Fibroblast of lung (primary cell): ENCODE data around the gene LTF. TPM values are rescaled to one million over a fixed set of nuclear protein-coding genes. Genes with fewer than 3 reads are reported as not detected.

ENCODE experiments used
- DNase-seq, 2 donors: peaks; one replicate each; pipeline versions ENCODE4 v3.0.0 to v3.0.0-alpha.2; 2010; ENCODE audit warnings: low read depth in 2 of 2
- H2AFZ ChIP-seq: 2 replicates; pipeline ENCODE4 v1.5.1; 2012; ENCODE audit warnings: low read length, control low read depth, inconsistent platforms
- H3K27ac ChIP-seq: 2 replicates; pipeline ENCODE4 v1.5.1; 2011; ENCODE audit warnings: low read length, control low read depth; ENCODE audit not compliant: insufficient read depth
- H3K27me3 ChIP-seq: 2 replicates; pipeline ENCODE4 v1.5.1; 2011; ENCODE audit warnings: mild to moderate bottlenecking, low read length; ENCODE audit not compliant: control insufficient read depth, insufficient read depth
- H3K36me3 ChIP-seq: 2 replicates; pipeline ENCODE4 v1.5.1; 2011; ENCODE audit warnings: low read length; ENCODE audit not compliant: control insufficient read depth, insufficient read depth
- H3K4me1 ChIP-seq: 2 replicates; pipeline ENCODE4 v1.5.1; 2011; ENCODE audit warnings: low read length; ENCODE audit not compliant: control insufficient read depth, insufficient read depth; ENCODE audit errors: extremely low read depth
- H3K4me2 ChIP-seq: 2 replicates; pipeline ENCODE4 v1.5.1; 2011; ENCODE audit warnings: low read length, control low read depth; ENCODE audit not compliant: insufficient read depth; ENCODE audit errors: extremely low read depth
- H3K4me3 ChIP-seq, 4 experiments: fragments of 200-600 bp in 1 of 4; sonication (generic) in 1 of 4; replicated peaks in 1 of 4; 2 replicates each; pipeline ENCODE4 v1.5.1; 2011 to 2016; ENCODE audit warnings: low read length in 4 of 4, low read depth in 3 of 4, mild to moderate bottlenecking in 3 of 4, control low read depth in 2 of 4, inconsistent platforms in 1 of 4, mixed read lengths in 1 of 4; ENCODE audit not compliant: insufficient read depth in 1 of 4; ENCODE audit errors: control extremely low read depth in 1 of 4
- H3K79me2 ChIP-seq: 2 replicates; pipeline ENCODE4 v1.5.1; 2012; ENCODE audit warnings: mild to moderate bottlenecking, low read length, inconsistent platforms; ENCODE audit not compliant: control insufficient read depth, insufficient read depth
- H3K9ac ChIP-seq: 2 replicates; pipeline ENCODE4 v1.5.1; 2011; ENCODE audit warnings: mild to moderate bottlenecking, low read length, control low read depth; ENCODE audit not compliant: insufficient read depth
- H3K9me3 ChIP-seq: 2 replicates; pipeline ENCODE4 v1.5.1; 2012; ENCODE audit warnings: low read depth, low read length; ENCODE audit not compliant: control insufficient read depth, insufficient read depth
- H4K20me1 ChIP-seq: 2 replicates; pipeline ENCODE4 v1.5.1; 2011; ENCODE audit warnings: low read length; ENCODE audit not compliant: control insufficient read depth, insufficient read depth; ENCODE audit errors: extremely low read depth
- CTCF ChIP-seq, 2 donors: IDR thresholded peaks in 1 of 2; conservative IDR thresholded peaks in 1 of 2; 1 replicate in 1 of 2; 2 replicates in 1 of 2; pipeline ENCODE4 v1.5.1; 2011 to 2012; ENCODE audit warnings: low read length in 2 of 2, control low read depth in 1 of 2, inconsistent platforms in 1 of 2, low read depth in 1 of 2, mild to moderate bottlenecking in 1 of 2
- EZH2 ChIP-seq: IDR thresholded peaks from 2 replicates; pipeline ENCODE4 v1.5.1; 2012; ENCODE audit warnings: low read length, control low read depth, mild to moderate bottlenecking; ENCODE audit errors: missing control alignments
- polyA plus RNA-seq, 2 donors: library from polyadenylated mRNA; depleted of rRNA in 1 of 2; stranded (reverse) in 1 of 2; unstranded in 1 of 2; fragments of >200 nt; gene quantifications; 2 replicates each; pipeline ENCODE4 v1.2.1, GENCODE V29; 2011 to 2012; ENCODE audit warnings: missing spikeins in 1 of 2
- total RNA-seq: library from RNA; depleted of rRNA; stranded (reverse); fragments of >200 nt; gene quantifications from 2 replicates; pipeline ENCODE4 v1.2.1, GENCODE V29; 2014

Gene LTF
- total and polyA plus RNA-seq, 2 donors (not counting 1 experiment from before 2014, with no cell fraction given), result not detected

- H3K9me3 ChIP-seq, result no peaks in the 10 kb centered on the region
- no peak for TF ChIP-seq CTCF (conservative IDR thresholded peaks at IDR 0.05 in 1 of 2, IDR thresholded peaks at IDR 0.05 in 1 of 2; ENCODE audit: low read depth in 1 of 2, low read length in 2 of 2)
- no peak for TF ChIP-seq EZH2
- H3K4me1 ChIP-seq, result no peaks in the 10 kb centered on the region
- H3K79me2 ChIP-seq, result no peaks in the 10 kb centered on the region
- H4K20me1 ChIP-seq, result no peaks in the 10 kb centered on the region
- no peak overlapping the region for H2AFZ ChIP-seq
- no peaks in the 10 kb centered on the region for H3K27me3 ChIP-seq
- H3K4me2 ChIP-seq, result no peak overlapping the region
- H3K4me3 ChIP-seq, result no peak overlapping the region
- DNase-seq, result no peak
- H3K27ac ChIP-seq, result no peak overlapping the region
- H3K36me3 ChIP-seq, result no peaks in the 10 kb centered on the region
- no peak overlapping the region for H3K9ac ChIP-seq
Observed at GRCh38 chr3:46508850-46509591, 44.3 kb upstream of the LTF start.

GRCh38 chr3:46506526-46506925 lies 41.8 kb upstream of the LTF start:
- no peak for DNase-seq
- no peaks in the 10 kb centered on the region for H3K36me3 ChIP-seq
- no peak overlapping the region for H3K9ac ChIP-seq
- no peaks in the 10 kb centered on the region for H3K79me2 ChIP-seq
- TF ChIP-seq EZH2 (no peak), CTCF (conservative IDR thresholded peaks at IDR 0.05 in 1 of 2, IDR thresholded peaks at IDR 0.05 in 1 of 2; ENCODE audit: low read depth in 1 of 2, low read length in 2 of 2) (no peak)
- H2AFZ ChIP-seq, result no peak overlapping the region
- no peaks in the 10 kb centered on the region for H3K27me3 ChIP-seq
- H3K4me3 ChIP-seq, result no peak overlapping the region
- H3K9me3 ChIP-seq, result no peaks in the 10 kb centered on the region
- H3K27ac ChIP-seq, result no peak overlapping the region
- no peaks in the 10 kb centered on the region for H4K20me1 ChIP-seq
- no peak overlapping the region for H3K4me2 ChIP-seq
- no peaks in the 10 kb centered on the region for H3K4me1 ChIP-seq

GRCh38 chr3:46505953-46506352 lies 41.2 kb upstream of the LTF start:
- DNase-seq, result no peak
- Histone ChIP-seq H3K4me2 (no peak overlapping the region), H3K36me3 (no peaks in the 10 kb centered on the region), H3K9ac (no peak overlapping the region), H3K27me3 (no peaks in the 10 kb centered on the region), H4K20me1 (no peaks in the 10 kb centered on the region), H3K4me1 (no peaks in the 10 kb centered on the region), H3K4me3 (no peak overlapping the region), H3K27ac (no peak overlapping the region), H3K9me3 (no peaks in the 10 kb centered on the region), H3K79me2 (no peaks in the 10 kb centered on the region), H2AFZ (no peak overlapping the region)
- TF ChIP-seq CTCF (conservative IDR thresholded peaks at IDR 0.05 in 1 of 2, IDR thresholded peaks at IDR 0.05 in 1 of 2; ENCODE audit: low read depth in 1 of 2, low read length in 2 of 2) (no peak), EZH2 (no peak)
